Karpas-422 (cell line): ENCODE measurements around the gene SAMD4B. TPM values are rescaled to one million over a fixed set of nuclear protein-coding genes. Genes with fewer than 3 reads are reported as not detected.

Source experiments
- DNase-seq: peaks from one replicate; pipeline ENCODE4 v3.0.0-alpha.2; 2015
- H2AFZ ChIP-seq: fragments of 200-600 bp; sonication (generic); 2 replicates; pipeline ENCODE4 v1.6.1; 2014; ENCODE audit warnings: antibody characterized with exemption, low read length, mixed read lengths
- H3K27ac ChIP-seq: fragments of 200-600 bp; sonication (generic); 2 replicates; pipeline ENCODE4 v1.5.1; 2014; ENCODE audit warnings: mild to moderate bottlenecking, low read length, moderate library complexity
- H3K27me3 ChIP-seq: fragments of 200-600 bp; sonication (generic); 2 replicates; pipeline ENCODE4 v1.6.1; 2014; ENCODE audit warnings: low read length, mixed read lengths
- H3K36me3 ChIP-seq: fragments of 200-600 bp; sonication (generic); 2 replicates; pipeline ENCODE4 v1.6.1; 2014; ENCODE audit warnings: low read length, mixed read lengths; ENCODE audit not compliant: insufficient read depth
- H3K4me1 ChIP-seq: fragments of 200-600 bp; sonication (generic); 2 replicates; pipeline ENCODE4 v1.6.1; 2014; ENCODE audit warnings: mild to moderate bottlenecking, low read length, mixed read lengths
- H3K4me2 ChIP-seq: fragments of 200-600 bp; sonication (generic); 2 replicates; pipeline ENCODE4 v1.6.1; 2014; ENCODE audit warnings: low read length, low read depth, mild to moderate bottlenecking; ENCODE audit not compliant: poor library complexity, severe bottlenecking
- H3K4me3 ChIP-seq: fragments of 200-600 bp; sonication (generic); 2 replicates; pipeline ENCODE4 v1.5.1; 2014; ENCODE audit warnings: mild to moderate bottlenecking, antibody characterized with exemption, low read length, mixed read lengths
- H3K79me2 ChIP-seq: fragments of 200-600 bp; sonication (generic); 2 replicates; pipeline ENCODE4 v1.6.1; 2014; ENCODE audit warnings: mild to moderate bottlenecking, low read length, mixed read lengths
- H3K9ac ChIP-seq: fragments of 200-600 bp; sonication (generic); 2 replicates; pipeline ENCODE4 v1.6.0; 2014; ENCODE audit warnings: low read length
- H3K9me2 ChIP-seq: fragments of 200-600 bp; sonication (generic), shearing (Covaris generic); replicated peaks from 2 replicates; pipeline ENCODE4 v1.6.0; 2014; ENCODE audit warnings: mild to moderate bottlenecking, low read length, moderate library complexity; ENCODE audit not compliant: insufficient read depth
- H3K9me3 ChIP-seq: fragments of 300-700, 200-600 bp; sonication (generic); 2 replicates; pipeline ENCODE4 v1.6.1; 2014; ENCODE audit warnings: low read length, mixed read lengths
- H4K20me1 ChIP-seq: fragments of 200-600 bp; sonication (generic); 2 replicates; pipeline ENCODE4 v1.6.1; 2014; ENCODE audit warnings: mild to moderate bottlenecking, antibody characterized with exemption, low read length, low read depth; ENCODE audit not compliant: insufficient read depth
- total RNA-seq: library from RNA; depleted of rRNA; stranded (reverse); fragments of >200 nt; shearing (Covaris generic); gene quantifications from 2 replicates; pipeline ENCODE4 v1.2.3, GENCODE V29; 2014; ENCODE audit warnings: low replicate concordance

The SAMD4B gene
- total RNA-seq, 1 experiment from 2014 or later: 50.9 TPM

- Histone ChIP-seq H3K27ac (no peak overlapping the region), H3K27me3 (no peaks in the 10 kb centered on the region; the same call in 1 of the 2 replicates), H3K4me2 (peak overlapping the region; percentile 74), H3K36me3 (no peaks in the 10 kb centered on the region), H4K20me1 (peaks cover 16% of the 10 kb centered on the region), H3K9me3 (no peaks in the 10 kb centered on the region), H3K9me2 (no peaks in the 10 kb centered on the region), H3K79me2 (peaks cover 18% of the 10 kb centered on the region), H3K4me3 (peak overlapping the region; percentile 63), H3K4me1 (peaks cover 56% of the 10 kb centered on the region), H3K9ac (peak overlapping the region; percentile 67), H2AFZ (no peak overlapping the region)
- peak; percentile 51 for DNase-seq
These were observed 61.4 kb downstream of the SAMD4B start for GRCh38 chr19:39403331-39404312.

GRCh38 chr19:39405261-39405957, 63.2 kb downstream of the SAMD4B start:
- Histone ChIP-seq H3K9me2 (no peaks in the 10 kb centered on the region), H3K4me1 (peaks cover 72% of the 10 kb centered on the region), H3K4me2 (peak overlapping the region; percentile 98), H3K27me3 (no peaks in the 10 kb centered on the region; the same call in 1 of the 2 replicates), H4K20me1 (peaks cover 18% of the 10 kb centered on the region), H3K79me2 (peaks cover 22% of the 10 kb centered on the region), H2AFZ (no peak overlapping the region), H3K9ac (no peak overlapping the region), H3K4me3 (no peak overlapping the region), H3K36me3 (no peaks in the 10 kb centered on the region), H3K9me3 (no peaks in the 10 kb centered on the region), H3K27ac (no peak overlapping the region)
- no peak for DNase-seq

- Histone ChIP-seq H3K4me3 (peak overlapping the region; percentile 96), H3K9ac (peak overlapping the region; percentile 94), H2AFZ (no peak overlapping the region; the same call in 1 of the 2 replicates), H3K27me3 (no peaks in the 10 kb centered on the region; the same call in 1 of the 2 replicates), H4K20me1 (peaks cover 18% of the 10 kb centered on the region), H3K27ac (no peak overlapping the region), H3K9me2 (no peaks in the 10 kb centered on the region), H3K4me2 (peak overlapping the region; percentile 98), H3K4me1 (peaks cover 74% of the 10 kb centered on the region), H3K36me3 (no peaks in the 10 kb centered on the region), H3K9me3 (no peaks in the 10 kb centered on the region), H3K79me2 (peaks cover 22% of the 10 kb centered on the region)
- DNase-seq: peak; percentile 86
These were observed 63.9 kb downstream of the SAMD4B start for GRCh38 chr19:39405958-39406655.

GRCh38 chr19:39406656-39407409, 64.6 kb downstream of the SAMD4B start, which contains the start of gene ZFP36:
Gene ZFP36, plus strand, starts transcription at chr19:39406847. Its CDS starts 58 bp downstream, at chr19:39406905.
- Histone ChIP-seq H3K79me2 (peaks cover 22% of the 10 kb centered on the region), H3K27me3 (no peaks in the 10 kb centered on the region; the same call in 1 of the 2 replicates), H4K20me1 (peaks cover 18% of the 10 kb centered on the region), H3K9me3 (no peaks in the 10 kb centered on the region), H3K27ac (peak within 1 kb of the TSS; percentile 84), H3K36me3 (no peaks in the 10 kb centered on the region), H3K4me2 (peak within 1 kb of the TSS; percentile 98), H3K9ac (peak within 1 kb of the TSS; percentile 94), H3K4me1 (peaks cover 74% of the 10 kb centered on the region), H3K4me3 (peak within 1 kb of the TSS; percentile 96), H3K9me2 (no peaks in the 10 kb centered on the region), H2AFZ (no peak within 1 kb of the TSS; the same call in 1 of the 2 replicates)
- peak; percentile 92 for DNase-seq

GRCh38 chr19:39407410-39407659, 65.1 kb downstream of the SAMD4B start:
- Histone ChIP-seq H2AFZ (no peak overlapping the region), H3K4me2 (peak overlapping the region; percentile 98), H3K36me3 (no peaks in the 10 kb centered on the region), H3K9ac (peak overlapping the region; percentile 94), H4K20me1 (peaks cover 18% of the 10 kb centered on the region), H3K27me3 (no peaks in the 10 kb centered on the region; the same call in 1 of the 2 replicates), H3K27ac (peak overlapping the region; percentile 84), H3K9me3 (no peaks in the 10 kb centered on the region), H3K4me1 (peaks cover 71% of the 10 kb centered on the region), H3K4me3 (peak overlapping the region; percentile 96), H3K79me2 (peaks cover 22% of the 10 kb centered on the region), H3K9me2 (no peaks in the 10 kb centered on the region)
- no peak for DNase-seq

GRCh38 chr19:39407660-39408391, 65.6 kb downstream of the SAMD4B start:
- Histone ChIP-seq H3K4me3 (peak overlapping the region; percentile 96), H3K27me3 (no peaks in the 10 kb centered on the region; the same call in 1 of the 2 replicates), H2AFZ (no peak overlapping the region), H3K27ac (peak overlapping the region; percentile 84), H3K9me3 (no peaks in the 10 kb centered on the region), H3K4me1 (peaks cover 66% of the 10 kb centered on the region), H4K20me1 (peaks cover 18% of the 10 kb centered on the region), H3K36me3 (no peaks in the 10 kb centered on the region), H3K9me2 (no peaks in the 10 kb centered on the region), H3K4me2 (peak overlapping the region; percentile 98), H3K79me2 (peaks cover 22% of the 10 kb centered on the region), H3K9ac (peak overlapping the region; percentile 94)
- DNase-seq: peak; percentile 83
